Measurements from ENCODE around the gene ZSCAN23.

The ZSCAN23 gene

DNA sequence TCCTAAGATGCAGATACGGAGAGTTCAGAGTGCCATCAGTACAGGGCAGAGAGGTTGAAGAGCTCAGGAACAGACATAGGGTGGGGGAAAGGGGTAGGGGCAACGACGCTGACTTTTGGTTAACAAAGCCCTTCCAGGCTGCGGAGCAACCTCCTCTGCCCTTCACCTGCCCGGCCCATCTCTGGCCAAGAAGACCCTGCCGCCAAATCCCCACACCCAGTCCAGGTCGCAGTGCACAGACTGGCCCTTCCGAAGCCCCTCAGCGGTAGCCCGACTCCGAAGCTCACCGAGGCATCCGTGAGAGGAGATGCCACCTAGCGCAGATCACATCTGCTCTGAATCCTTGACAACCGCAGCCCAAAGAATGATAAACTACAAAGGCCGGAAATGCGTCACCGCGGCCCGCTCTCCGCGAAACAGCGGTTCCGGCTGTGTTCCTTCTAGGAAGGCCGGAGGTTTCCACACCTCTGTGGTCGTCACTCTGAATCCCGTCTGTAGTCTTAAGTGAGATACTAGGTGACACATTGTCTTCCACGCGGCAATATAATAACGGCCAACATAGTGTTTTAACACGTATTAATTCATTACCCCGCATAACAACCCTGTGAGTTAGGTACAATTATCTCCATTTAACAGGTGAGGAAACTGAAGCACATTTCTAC lies at the start of gene ZSCAN23:
Gene ZSCAN23, minus strand, starts transcription at position 380 of the 662 bp plus-strand sequence. CDS start 7,225 bp downstream, outside the sequence.
- Histone ChIP-seq H3K9ac (no peak within 1 kb of the TSS), H3K27me3 (no peaks in the 10 kb centered on the region; a peak in 1 of 22 replicates), H3K36me3 (no peaks in the 10 kb centered on the region), H3K9me3 (replicated peaks in 1 of 11) (peaks cover 14 to 21% (median 20%) of the 10 kb centered on the region in 11 experiments; a peak in 21 of 22 replicates), H3K4me3 (no peak within 1 kb of the TSS), H4K20me1 (no peaks in the 10 kb centered on the region), H3K4me2 (no peak within 1 kb of the TSS), H3K4me1 (no peaks in the 10 kb centered on the region), H3K27ac (no peak within 1 kb of the TSS)
- TF ChIP-seq Cebpa-rat (IDR thresholded peaks at IDR 0.05), result no peak

DNA sequence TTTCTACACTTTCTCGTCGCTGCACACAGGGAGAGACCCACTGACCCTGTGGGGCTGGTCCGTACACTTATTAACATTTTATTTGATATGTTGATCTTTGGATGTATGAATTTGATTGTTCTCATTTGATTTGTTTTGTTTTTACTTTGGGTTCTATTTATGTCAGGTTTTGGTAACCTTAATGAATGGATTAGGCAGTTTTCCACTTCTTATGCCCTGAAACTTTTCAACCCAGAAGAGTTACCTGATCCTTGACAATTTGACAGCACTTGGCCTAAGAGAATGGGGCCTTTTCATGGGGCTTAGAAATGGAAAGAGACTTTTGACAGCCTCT lies 48.7 kb upstream of the ZSCAN23 start:
- Histone ChIP-seq H3K9me3 (replicated peaks in 1 of 11) (no peaks in the 10 kb centered on the region), H3K27me3 (peaks cover 30 to 40% (median 35%) of the 10 kb centered on the region in 11 experiments), H3K27ac (no peak overlapping the region), H3K36me3 (no peaks in the 10 kb centered on the region), H3K9ac (no peak overlapping the region), H3K4me2 (peak overlapping the region; percentile 47 to 90 (median 85); a peak in 21 of 22 replicates), H3K4me1 (peaks cover 11 to 34% (median 28%) of the 10 kb centered on the region in 10 experiments; a peak in 19 of 20 replicates), H4K20me1 (no peaks in the 10 kb centered on the region), H3K4me3 (no peak overlapping the region)
- no peak for TF ChIP-seq Cebpa-rat (IDR thresholded peaks at IDR 0.05)

DNA sequence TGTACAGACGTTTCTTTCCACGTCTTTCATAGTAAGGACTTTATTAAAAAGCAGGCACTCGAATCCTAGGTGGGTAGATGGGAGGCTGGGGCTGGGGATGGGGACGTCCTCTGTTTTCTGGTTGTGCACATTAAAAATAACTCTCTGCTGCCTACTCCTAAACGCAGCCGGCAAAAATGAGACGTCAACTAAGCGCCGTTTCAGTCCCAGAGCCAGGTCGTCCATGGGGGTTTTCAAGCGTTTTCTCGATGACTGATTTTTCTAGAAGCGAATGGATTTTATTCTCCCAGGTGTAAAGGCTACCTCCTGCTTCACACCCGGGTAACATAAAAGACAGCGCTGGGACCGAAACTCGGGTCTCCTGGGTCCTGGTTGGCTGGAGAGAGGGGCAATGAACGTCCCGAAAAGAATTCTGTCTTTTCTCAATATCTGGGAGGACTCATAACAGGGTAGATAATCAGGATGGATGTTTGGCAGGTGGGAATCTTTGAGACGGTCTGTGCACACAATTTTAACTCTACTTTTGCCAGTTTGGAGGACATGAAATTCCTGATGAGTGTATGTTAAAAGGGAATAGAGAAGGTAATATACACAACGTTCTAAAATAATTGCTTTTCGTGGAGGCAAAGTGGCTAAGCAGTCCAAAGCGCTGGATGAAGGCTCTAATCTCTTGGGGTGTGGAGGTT lies 47.1 kb upstream of the ZSCAN23 start:
- Histone ChIP-seq H3K4me1 (peaks cover 11 to 34% (median 28%) of the 10 kb centered on the region in 10 experiments; a peak in 19 of 20 replicates), H3K9me3 (replicated peaks in 1 of 11) (no peaks in the 10 kb centered on the region), H3K4me3 (peak overlapping the region; percentile 49 to 68 (median 57)), H4K20me1 (no peaks in the 10 kb centered on the region), H3K27me3 (peaks cover 30 to 40% (median 35%) of the 10 kb centered on the region in 11 experiments), H3K36me3 (no peaks in the 10 kb centered on the region), H3K9ac (peak overlapping the region in 7 of 11 experiments; percentile 37 to 55 (median 44); a peak in 10 of 22 replicates), H3K4me2 (peak overlapping the region; percentile 84 to 96 (median 88)), H3K27ac (no peak overlapping the region)
- no peak for TF ChIP-seq Cebpa-rat (IDR thresholded peaks at IDR 0.05)

DNA sequence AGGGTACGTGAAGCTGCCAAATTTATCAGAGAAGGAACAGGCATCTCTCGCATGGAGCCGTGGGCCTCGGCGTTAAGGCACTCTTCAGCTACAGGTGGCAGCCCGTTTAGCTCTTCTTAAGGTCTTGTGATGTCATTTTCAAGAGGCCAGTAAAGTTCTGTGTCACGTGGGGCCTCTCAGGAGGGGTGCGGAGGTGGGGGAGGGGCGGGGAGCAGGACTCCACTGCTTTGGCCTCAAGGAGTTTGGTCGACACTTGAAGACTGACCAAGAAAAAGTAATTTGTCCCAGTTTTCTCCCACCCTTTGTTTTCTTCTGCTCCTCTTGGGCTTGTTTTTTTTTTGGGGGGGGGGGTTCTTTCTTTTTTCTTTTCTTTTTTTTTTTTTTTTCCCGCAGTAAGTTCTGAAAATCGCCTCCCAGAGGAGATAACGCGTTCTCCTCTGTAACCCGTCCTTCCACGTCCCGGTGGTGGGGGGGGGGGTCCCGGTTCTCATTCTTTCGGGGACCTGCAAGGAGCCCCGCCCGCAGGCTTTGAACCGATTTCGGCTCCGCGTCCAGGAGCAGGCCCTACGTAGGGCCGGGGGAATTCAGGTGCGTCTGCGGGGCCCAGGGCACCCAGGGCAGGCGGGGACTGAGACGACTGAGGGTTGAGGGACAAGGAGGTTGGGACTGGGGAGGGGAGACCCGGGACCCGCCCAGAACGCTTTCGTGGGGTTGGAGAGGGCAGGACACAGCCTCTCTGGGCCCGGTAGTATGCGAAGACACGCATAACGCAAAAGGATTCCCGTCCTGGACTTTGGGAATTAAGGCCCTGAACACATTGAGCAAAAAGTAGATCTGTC lies 46.3 kb upstream of the ZSCAN23 start:
- peak overlapping the region; percentile 49 to 68 (median 57) for H3K4me3 ChIP-seq
- no peak for TF ChIP-seq Cebpa-rat (IDR thresholded peaks at IDR 0.05)
- H3K9ac ChIP-seq, result peak overlapping the region in 10 of 11 experiments; percentile 16 to 69 (median 46); a peak in 14 of 22 replicates
- no peaks in the 10 kb centered on the region for H4K20me1 ChIP-seq
- H3K4me1 ChIP-seq, result peaks cover 11 to 34% (median 28%) of the 10 kb centered on the region in 10 experiments; a peak in 19 of 20 replicates
- H3K9me3 ChIP-seq (replicated peaks in 1 of 11), result peaks cover 0 to 5% (median 0%) of the 10 kb centered on the region in 11 experiments; a peak in 1 of 22 replicates
- H3K27ac ChIP-seq, result no peak overlapping the region
- no peaks in the 10 kb centered on the region for H3K36me3 ChIP-seq
- H3K4me2 ChIP-seq, result peak overlapping the region; percentile 84 to 96 (median 88)
- peaks cover 30 to 40% (median 35%) of the 10 kb centered on the region in 11 experiments for H3K27me3 ChIP-seq

DNA sequence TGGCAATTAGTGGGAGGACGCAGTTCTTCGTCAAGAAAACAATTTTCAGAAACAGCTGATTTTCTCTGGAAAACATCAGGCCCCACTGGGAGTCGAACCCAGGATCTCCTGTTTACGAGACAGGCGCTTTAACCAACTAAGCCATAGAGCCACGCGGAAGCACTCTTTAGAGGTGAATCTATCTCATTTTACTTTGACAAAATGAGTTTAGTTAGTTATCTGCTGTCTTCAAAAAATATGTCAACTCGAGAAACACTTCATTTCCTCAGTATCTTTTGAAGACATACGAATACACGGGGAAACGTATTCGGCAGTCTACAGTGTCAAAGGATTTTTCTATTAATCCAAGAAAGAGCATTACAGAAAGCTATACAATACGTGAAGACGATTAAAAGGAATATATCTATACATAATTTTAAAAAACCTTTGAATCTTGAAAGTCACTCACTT lies 45.6 kb upstream of the ZSCAN23 start:
- Histone ChIP-seq H3K4me2 (peak overlapping the region; percentile 84 to 96 (median 88); a peak in 18 of 22 replicates), H3K9me3 (replicated peaks in 1 of 11) (peaks cover 0 to 5% (median 0%) of the 10 kb centered on the region in 11 experiments; a peak in 1 of 22 replicates), H3K36me3 (no peaks in the 10 kb centered on the region), H3K9ac (no peak overlapping the region), H3K27ac (no peak overlapping the region), H3K4me1 (peaks cover 11 to 34% (median 28%) of the 10 kb centered on the region in 10 experiments; a peak in 19 of 20 replicates), H4K20me1 (no peaks in the 10 kb centered on the region), H3K4me3 (peak overlapping the region in 8 of 10 experiments; percentile 49 to 68 (median 57); a peak in 10 of 20 replicates), H3K27me3 (peaks cover 30 to 40% (median 35%) of the 10 kb centered on the region in 11 experiments)
- TF ChIP-seq Cebpa-rat (IDR thresholded peaks at IDR 0.05), result no peak

DNA sequence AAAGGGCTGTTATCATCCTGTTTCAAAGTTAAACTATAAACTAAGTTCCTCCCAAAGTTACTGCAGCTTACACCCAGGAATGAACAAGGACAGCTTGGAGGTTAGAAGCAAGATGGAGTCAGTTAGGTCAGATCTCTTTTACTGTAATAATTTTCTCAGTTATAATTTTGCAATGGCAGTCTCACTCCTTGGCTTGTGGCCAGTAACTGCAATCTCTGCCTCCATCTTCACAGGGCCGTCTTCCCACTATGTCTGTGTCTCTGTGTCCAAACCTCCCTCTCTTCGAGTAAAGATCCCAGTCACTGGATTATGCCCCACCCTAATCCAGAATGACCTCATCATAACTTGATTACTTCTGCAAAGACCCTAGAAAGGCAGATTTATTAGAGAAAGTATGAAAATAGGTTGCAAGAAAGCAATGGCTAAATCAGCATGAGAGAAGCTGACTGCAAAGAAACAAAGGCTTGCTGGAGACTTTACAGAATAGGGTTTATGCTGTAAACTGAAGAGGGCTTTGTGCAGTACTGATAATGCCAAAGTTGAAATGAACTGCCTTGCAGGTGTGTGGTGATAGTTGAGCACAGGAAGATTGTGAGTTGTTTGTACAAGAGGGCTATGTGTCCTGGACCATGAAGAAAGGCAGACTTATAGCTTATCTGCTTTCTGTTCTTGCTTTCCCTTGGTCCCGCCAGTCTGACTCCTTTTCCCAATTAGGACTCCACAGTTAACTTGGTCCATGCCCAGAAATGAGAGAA lies 43.9 kb upstream of the ZSCAN23 start:
- Histone ChIP-seq H3K27ac (no peak overlapping the region), H3K4me3 (no peak overlapping the region), H3K4me1 (peaks cover 11 to 33% (median 27%) of the 10 kb centered on the region in 10 experiments; a peak in 19 of 20 replicates), H3K9me3 (replicated peaks in 1 of 11) (peaks cover 0 to 5% (median 0%) of the 10 kb centered on the region in 11 experiments; a peak in 1 of 22 replicates), H3K36me3 (no peaks in the 10 kb centered on the region), H4K20me1 (no peaks in the 10 kb centered on the region), H3K27me3 (peaks cover 30 to 40% (median 35%) of the 10 kb centered on the region in 11 experiments), H3K9ac (no peak overlapping the region), H3K4me2 (no peak overlapping the region)
- no peak for TF ChIP-seq Cebpa-rat (IDR thresholded peaks at IDR 0.05)

DNA sequence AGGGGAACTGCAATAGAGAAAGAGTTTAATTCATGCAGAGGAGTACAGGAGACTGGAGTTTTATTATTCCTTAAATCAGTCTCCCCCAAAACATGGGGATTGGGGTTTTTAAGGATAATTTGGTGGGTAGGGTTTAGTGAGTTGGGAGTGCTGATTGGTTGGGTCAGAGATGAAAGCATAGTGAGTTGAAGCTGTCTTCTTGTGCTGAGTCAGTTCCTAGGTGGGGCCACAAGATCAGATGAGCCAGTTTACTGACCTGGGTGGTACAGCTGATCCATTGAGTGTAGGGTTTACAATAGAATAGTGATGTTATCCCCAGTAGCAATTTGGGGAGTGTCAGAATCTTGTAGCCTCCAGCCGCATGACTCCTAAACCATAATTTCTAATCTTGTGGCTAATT lies 43.2 kb upstream of the ZSCAN23 start:
- Histone ChIP-seq H3K9ac (no peak overlapping the region), H3K9me3 (replicated peaks in 1 of 11) (peaks cover 0 to 5% (median 0%) of the 10 kb centered on the region in 11 experiments; a peak in 1 of 22 replicates), H3K27me3 (peaks cover 30 to 36% (median 34%) of the 10 kb centered on the region in 11 experiments), H3K4me3 (no peak overlapping the region), H3K4me1 (peaks cover 11 to 27% (median 21%) of the 10 kb centered on the region in 10 experiments; a peak in 19 of 20 replicates), H4K20me1 (no peaks in the 10 kb centered on the region), H3K36me3 (no peaks in the 10 kb centered on the region), H3K4me2 (no peak overlapping the region), H3K27ac (no peak overlapping the region)
- TF ChIP-seq Cebpa-rat (IDR thresholded peaks at IDR 0.05), result no peak

DNA sequence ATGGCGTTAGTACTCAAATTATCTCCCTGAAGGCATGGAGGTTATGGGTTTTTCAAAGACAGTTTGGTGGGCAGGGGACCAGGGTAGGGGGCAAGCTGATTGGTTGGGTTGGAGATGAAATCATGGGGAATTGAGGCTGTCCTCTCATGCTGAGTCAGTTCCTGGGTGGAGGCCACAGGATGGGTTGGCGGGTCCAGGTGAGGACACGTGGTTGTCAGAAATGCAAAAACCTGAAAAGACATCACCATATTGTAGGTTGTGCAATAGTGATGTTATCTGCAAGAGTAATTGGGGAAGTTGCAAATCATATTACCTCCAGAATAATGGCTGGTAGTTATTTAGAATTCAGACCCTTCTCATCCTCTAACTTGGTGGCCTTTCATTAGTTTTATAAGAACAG lies 42.2 kb upstream of the ZSCAN23 start:
- H3K4me2 ChIP-seq, result no peak overlapping the region
- peaks cover 0 to 5% (median 0%) of the 10 kb centered on the region in 11 experiments; a peak in 1 of 22 replicates for H3K9me3 ChIP-seq (replicated peaks in 1 of 11)
- H4K20me1 ChIP-seq, result no peaks in the 10 kb centered on the region
- H3K27ac ChIP-seq, result no peak overlapping the region
- TF ChIP-seq Cebpa-rat (IDR thresholded peaks at IDR 0.05), result 0 out of 22 replicates have a peak, but pooled peaks of 3 of the 11 experiments have one; percentile 13 to 47 (median 21)
- no peaks in the 10 kb centered on the region for H3K36me3 ChIP-seq
- H3K9ac ChIP-seq, result no peak overlapping the region
- no peak overlapping the region for H3K4me3 ChIP-seq
- H3K4me1 ChIP-seq, result peaks cover 4 to 16% (median 10%) of the 10 kb centered on the region in 10 experiments; a peak in 19 of 20 replicates
- H3K27me3 ChIP-seq, result peaks cover 21 to 27% (median 26%) of the 10 kb centered on the region in 11 experiments

Data from BLaER1 treated with 17β-estradiol and CSF1 and Interleukin-3, amounts not matched to agents 10 nM and 100 nM (cell line).